Heart left ventricle (tissue), 16 donors: ENCODE measurements around the gene MSRB2. TPM values are rescaled to one million over a fixed set of nuclear protein-coding genes. Genes with fewer than 3 reads are reported as not detected.

ENCODE experiments used
- ATAC-seq, 4 donors: fragments of 200-7000 bp; cut with Tn5 transposase; one replicate each; pipeline ENCODE4 v1.9.1; 2020 to 2022; ENCODE audit warnings: moderate library complexity in 4 of 4, mild to moderate bottlenecking in 3 of 4, moderate number of reproducible peaks in 1 of 4
- DNase-seq, 5 donors: peaks; one replicate each; pipeline ENCODE4 v3.0.0-alpha.2; 2020
- H3K27ac ChIP-seq, 12 donors: fragments of 200-600 bp; sonication (generic) in 4 of 12; one replicate each; pipeline versions ENCODE4 v1.5.0 to v1.8.0; 2016 to 2022; ENCODE audit warnings: mild to moderate bottlenecking in 2 of 12
- H3K27me3 ChIP-seq, 9 donors: fragments of 200-600 bp; sonication (generic) in 2 of 9; one replicate each; pipeline versions ENCODE4 v1.5.1 to v1.8.0; 2016 to 2022; ENCODE audit warnings: mild to moderate bottlenecking in 3 of 9
- H3K36me3 ChIP-seq, 9 donors: fragments of 200-600 bp; sonication (generic) in 2 of 9; one replicate each; pipeline versions ENCODE4 v1.5.0 to v1.8.0; 2018 to 2022; ENCODE audit warnings: mild to moderate bottlenecking in 2 of 9
- H3K4me1 ChIP-seq, 12 donors: fragments of 200-600 bp; sonication (generic) in 4 of 12; one replicate each; pipeline versions ENCODE4 v1.5.0 to v1.8.0; 2016 to 2022; ENCODE audit warnings: mild to moderate bottlenecking in 3 of 12
- H3K4me3 ChIP-seq, 12 donors: fragments of 200-600 bp; sonication (generic) in 4 of 12; one replicate each; pipeline versions ENCODE4 v1.5.0 to v1.8.0; 2017 to 2022; ENCODE audit warnings: mild to moderate bottlenecking in 9 of 12, moderate library complexity in 4 of 12
- H3K9me3 ChIP-seq, 12 donors: fragments of 200-600 bp; sonication (generic) in 4 of 12; one replicate each; pipeline versions ENCODE4 v1.5.0 to v1.8.0; 2016 to 2022; ENCODE audit warnings: mild to moderate bottlenecking in 1 of 12
- CTCF ChIP-seq, 12 donors: fragments of 200-600 bp; sonication (generic) in 4 of 12; IDR thresholded peaks; one replicate each; pipeline versions ENCODE4 v1.5.0 to v1.8.0; 2018 to 2022; ENCODE audit warnings: antibody characterized with exemption in 12 of 12, mild to moderate bottlenecking in 5 of 12
- POLR2A ChIP-seq, 2 donors: fragments of 450-650 bp; IDR thresholded peaks; one replicate each; pipeline ENCODE4 v1.6.1; 2017; ENCODE audit warnings: antibody characterized with exemption in 2 of 2, mild to moderate bottlenecking in 2 of 2, moderate library complexity in 2 of 2
- WGBS, 4 donors: extraction: QIAGEN DNeasy Blood & Tissue Kit in 2 of 4; methylation state at CpG; one replicate each; pipeline versions ENCODE4 v1.1.5 to v1.1.7; 2013 to 2018; 5-methylcytosine and 5-hydroxymethylcytosine counted together
- intact Hi-C, 10 donors: fragments of 100-400 bp; cut with DNase I; formaldehyde crosslinking; loops; one replicate each; pipeline versions ENCODE4 v1.11.1 to v1.14.2; 2022
- long read RNA-seq, 3 donors: library from polyadenylated mRNA; unstranded; transcript quantifications; one replicate each; pipeline ENCODE4 v2.0.0, GENCODE V29; 2020 to 2021
- polyA plus RNA-seq, 2 donors: library from polyadenylated mRNA; stranded (reverse); fragments of 200-250 nt; gene quantifications; one replicate each; pipeline ENCODE4 v1.2.3, GENCODE V29; 2013
- total RNA-seq, 9 donors: library from RNA; depleted of rRNA in 2 of 9; stranded (reverse); fragments of >200 nt in 2 of 9; fragmentation: NEBNext Ultra II Directional in 3 of 9; extraction: Animal tissue kit (Norgen Biotek cat#: 25700) in 3 of 9; gene quantifications; one replicate each; pipeline versions ENCODE4 v1.1.0 to v1.2.4, GENCODE V29; 2016 to 2023
- donor health status: ischemic (EF 13 %, LVEDD 7.1; RV severe dilation, severe dysfunction).
- donor health status: healthy with polysubstance abuse.
- donor health status: DM: no; HTN: yes; CAD: no.
- donor health status: DM: no; HTN: no; CAD: no.
- donor health status: ischemic (EF 25% LVEDD 6.9; RV normal size, moderate dysfunction).
- donor health status: ischemic (EF 25% LVEDD 5.7; RV mildly dilated, moderate dysfunction).
- donor health status: healthy.
- donor health status: DM: yes; HTN: yes; CAD: no.
- donor health status: ischemic (EF 35%, LVEDD 5.7; RV mildly dilated, moderate dysfunction).
- donor health status: nonischemic (EF 11% LVEDD 7.7; RV severe dilation, severe dysfunction).
- donor health status: DM: yes; HTN: yes; CAD: no.
- donor health status: PGD.
- donor health status: ischemic (EF 29% LVEDD 5.4; RV normal size, mild dysfunction).
- donor health status: nonischemic (EF 23%, LVEDD 6.1; RV moderate dilation, normal function).

MSRB2 gene
- total RNA-seq: 100 to 1,000 TPM in 8 of 9 donors, 10 to 100 TPM in 1; 75.0 to 200 (median 139) TPM
- polyA plus RNA-seq: 100 to 1,000 TPM in 1 of 2 donors, 10 to 100 TPM in 1; 35.1 to 176 TPM
- long read RNA-seq, donor 1, transcript MSRB2-201 (5 exons, 1,803 nt): major isoform, 101 of 125 reads
- long read RNA-seq, donor 1, transcript MSRB2-202 (2 exons, 444 nt): minor isoform, 5 of 125 reads
- long read RNA-seq, donor 1, partial matches to known transcripts: 5 of 125 reads
- long read RNA-seq, donor 1, other reads (novel, unspliced or antisense): 14 of 125 reads
- long read RNA-seq, donor 2, partial matches to known transcripts: 3 of 7 reads
- long read RNA-seq, donor 2, other reads (novel, unspliced or antisense): 1 of 7 reads
- long read RNA-seq, donor 3, transcript MSRB2-201 (5 exons, 1,803 nt): major isoform, 66 of 79 reads
- long read RNA-seq, donor 3, partial matches to known transcripts: 6 of 79 reads
- long read RNA-seq, donor 3, other reads (novel, unspliced or antisense): 5 of 79 reads

DNA sequence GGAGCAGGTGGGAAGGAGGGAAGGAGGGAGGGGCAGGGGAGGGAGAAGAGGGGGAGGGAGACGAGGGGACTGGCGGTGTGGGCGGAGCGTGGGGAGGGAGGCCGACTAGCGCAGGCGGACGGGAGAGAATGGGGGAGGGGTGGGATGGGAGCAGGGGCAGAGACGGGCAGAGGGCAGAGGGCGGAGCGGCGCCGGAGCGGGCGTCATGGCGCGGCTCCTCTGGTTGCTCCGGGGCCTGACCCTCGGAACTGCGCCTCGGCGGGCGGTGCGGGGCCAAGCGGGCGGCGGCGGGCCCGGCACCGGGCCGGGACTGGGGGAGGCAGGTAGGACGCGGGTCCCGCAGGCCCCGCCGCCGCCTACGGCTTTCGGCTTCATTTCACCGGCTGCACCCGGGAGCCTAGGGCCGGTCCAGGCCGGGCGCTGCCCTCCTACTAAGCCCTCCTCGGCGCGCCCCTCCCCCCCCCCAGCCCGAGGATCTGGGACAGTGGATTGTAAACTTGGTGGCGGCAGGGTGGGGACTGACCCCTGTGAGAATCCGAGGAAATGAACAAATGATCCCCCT, at the start of gene MSRB2:
MSRB2 (plus strand) TSS at position 176 of the 562 bp plus-strand sequence; CDS start at position 206, 30 bp downstream.
- peaks cover 0 to 42% (median 26%) of the 10 kb centered on the region in 12 donors for H3K4me1 ChIP-seq
- TF ChIP-seq CTCF (IDR thresholded peaks at IDR 0.05) (no peak), POLR2A (IDR thresholded peaks at IDR 0.05) (peak; percentile 66 to 96)
- H3K9me3 ChIP-seq: peaks cover 0 to 23% (median 3%) of the 10 kb centered on the region in 12 donors
- H3K4me3 ChIP-seq: peak within 1 kb of the TSS; percentile 66 to 91 (median 84)
- ATAC-seq (peak; percentile 86 to 93 (median 93)), DNase-seq (peak; percentile 94 to 96 (median 95))
- no peaks in the 10 kb centered on the region for H3K27me3 ChIP-seq
- intact Hi-C loops: no loop called here
- 0 to 1% (median 0%) methylated on average over 9 to 50 of the region's 50 CpGs for WGBS, 4 donors
- peak within 1 kb of the TSS; percentile 83 to 97 (median 95) for H3K27ac ChIP-seq
- no peaks in the 10 kb centered on the region for H3K36me3 ChIP-seq

DNA sequence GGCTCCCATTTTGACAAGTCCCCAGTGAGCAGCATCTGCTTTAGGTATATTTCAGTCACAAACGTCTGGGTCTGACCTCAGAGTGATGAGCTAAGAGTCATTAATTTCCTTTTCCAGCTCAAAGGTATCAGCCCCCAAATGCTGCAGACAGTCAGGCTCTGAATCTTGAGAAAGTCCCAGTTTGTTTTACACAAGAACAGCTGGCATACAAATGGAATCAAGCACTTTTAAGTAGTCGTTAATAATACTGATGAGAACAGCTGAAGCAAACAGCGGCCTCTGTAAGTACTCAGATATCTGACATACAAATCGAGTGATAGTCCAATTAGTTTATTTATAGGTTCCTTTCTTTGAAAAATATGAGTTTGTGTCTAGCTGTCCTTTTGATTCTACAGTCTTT, 49.4 kb upstream of the MSRB2 start:
- Histone ChIP-seq H3K36me3 (no peaks in the 10 kb centered on the region), H3K4me3 (no peak overlapping the region), H3K9me3 (peaks cover 0 to 9% (median 0%) of the 10 kb centered on the region in 12 donors), H3K27ac (no peak overlapping the region), H3K4me1 (peaks cover 0 to 12% (median 0%) of the 10 kb centered on the region in 12 donors), H3K27me3 (no peaks in the 10 kb centered on the region)
- no peak for DNase-seq
- intact Hi-C loops: no loop called here
- WGBS, 4 donors: 23 to 40% (median 30%) methylated on average over 4 of the region's 4 CpGs
- TF ChIP-seq CTCF (IDR thresholded peaks at IDR 0.05): no peak
- no peak for TF ChIP-seq POLR2A (IDR thresholded peaks at IDR 0.05)
- ATAC-seq: no peak

DNA sequence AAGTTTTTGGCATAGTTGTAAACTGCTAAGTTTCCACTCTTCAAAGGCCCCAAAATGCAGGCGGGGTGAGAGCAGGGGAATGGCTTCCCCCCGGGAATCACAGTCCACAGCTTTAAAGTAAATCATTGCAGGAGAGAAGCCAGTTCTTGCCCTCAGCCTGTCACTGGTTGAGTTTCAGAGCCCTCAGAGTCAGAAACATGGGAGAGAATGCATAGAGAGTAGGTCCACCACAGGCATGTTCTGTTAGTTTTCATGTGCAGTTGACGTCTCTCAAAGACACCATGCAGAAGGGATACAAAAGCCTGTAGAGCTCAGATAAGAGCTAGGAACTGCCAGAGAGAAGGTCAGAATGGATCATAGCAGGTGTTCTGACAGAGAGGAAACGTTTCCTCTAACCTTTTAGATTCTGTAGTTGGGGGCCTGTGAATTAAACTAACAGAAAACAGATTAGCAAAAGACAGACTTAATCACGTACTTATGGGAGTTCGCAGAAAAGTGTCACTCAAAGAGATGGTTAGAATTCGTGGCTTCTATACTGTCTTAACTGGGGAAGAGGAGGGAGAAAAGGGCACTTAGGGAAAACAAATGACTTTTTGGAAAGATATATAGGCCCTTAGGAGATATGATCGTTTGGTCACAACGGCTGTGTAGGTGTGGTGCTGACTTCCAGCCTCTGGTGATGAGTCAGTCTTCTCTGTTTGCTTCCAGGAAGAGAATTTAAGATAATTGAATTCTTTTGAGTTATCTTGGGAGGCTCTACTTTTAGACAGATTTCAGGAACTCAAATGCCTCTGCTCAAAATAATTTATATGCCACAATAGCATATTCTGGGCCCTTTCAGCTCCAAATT, 48.0 kb upstream of the MSRB2 start:
- DNase-seq (no peak), ATAC-seq (peak; percentile 64 to 86 (median 74))
- H3K27ac ChIP-seq: peak overlapping the region in 2 of 12 donors; percentile 3 to 42
- no peak for TF ChIP-seq POLR2A (IDR thresholded peaks at IDR 0.05)
- no peak for TF ChIP-seq CTCF (IDR thresholded peaks at IDR 0.05)
- intact Hi-C loops: no loop called here
- H3K9me3 ChIP-seq: peaks cover 0 to 8% (median 0%) of the 10 kb centered on the region in 12 donors
- peaks cover 0 to 12% (median 0%) of the 10 kb centered on the region in 12 donors for H3K4me1 ChIP-seq
- no peaks in the 10 kb centered on the region for H3K36me3 ChIP-seq
- no peak overlapping the region for H3K4me3 ChIP-seq
- WGBS, 4 donors: 42 to 47% (median 44%) methylated on average over 9 of the region's 9 CpGs
- no peaks in the 10 kb centered on the region for H3K27me3 ChIP-seq
